Endothelial cell of umbilical vein (primary cell): ENCODE measurements around the gene PHLDB2. TPM values are rescaled to one million over a fixed set of nuclear protein-coding genes. Genes with fewer than 3 reads are reported as not detected.
A peak's percentile ranks its signal among the peaks of the same experiment; 100 is the strongest.

Experiments used
- BruUV-seq: library from RNA; stranded (reverse); fragments of 400-500 nt; replicated peaks from 2 replicates; lab custom pipeline; 2021; lab: Mats Ljungman, UMichigan
- CTCF ChIA-PET: fragments of 300-600, 350-600 bp; sonication (Branson Sonifier 250); formaldehyde crosslinking; loops from one replicate; lab custom pipeline; 2021; ENCODE audit warnings: antibody characterized with exemption, inconsistent platforms; lab: Charles Lee
- POLR2A ChIA-PET: fragments of 300-600, 350-600 bp; sonication (Branson Sonifier 250); formaldehyde crosslinking; loops from one replicate; lab custom pipeline; 2021; ENCODE audit warnings: antibody characterized with exemption, inconsistent platforms; lab: Charles Lee
- DNase-seq: peaks from one replicate; pipeline ENCODE4 v3.0.0-alpha.2; 2011; ENCODE audit warnings: low read depth, low spot score
- FAIRE-seq: peaks from 2 replicates; lab custom pipeline; 2011; peaks lifted over from hg19 to GRCh38; lab: Jason Lieb, UNC
- H2AFZ ChIP-seq: 2 replicates; pipeline ENCODE4 v1.6.0; 2012; ENCODE audit warnings: low read depth, low read length, control low read depth, inconsistent platforms
- H3K27ac ChIP-seq: 2 replicates; pipeline ENCODE4 v1.5.1; 2011; ENCODE audit warnings: low read depth, mild to moderate bottlenecking, control low read depth, low read length, moderate library complexity; ENCODE audit not compliant: insufficient read depth
- H3K27me3 ChIP-seq, 2 experiments: 2 replicates each; pipeline versions ENCODE4 v1.6.0 to v1.6.1; 2011; ENCODE audit warnings: low read length in 2 of 2, mixed read lengths in 1 of 2; ENCODE audit not compliant: control insufficient read depth in 2 of 2, insufficient read depth in 2 of 2
- H3K36me3 ChIP-seq, 2 experiments: 2 replicates in 1 of 2; 3 replicates in 1 of 2; pipeline ENCODE4 v1.5.1; 2011; ENCODE audit warnings: low read length in 2 of 2, mild to moderate bottlenecking in 1 of 2, moderate library complexity in 1 of 2; ENCODE audit not compliant: control insufficient read depth in 2 of 2, insufficient read depth in 2 of 2; ENCODE audit errors: extremely low read depth in 1 of 2
- H3K4me1 ChIP-seq: 3 replicates; pipeline ENCODE4 v1.5.1; 2011; ENCODE audit warnings: mild to moderate bottlenecking, low read length; ENCODE audit not compliant: control insufficient read depth, insufficient read depth; ENCODE audit errors: extremely low read depth
- H3K4me2 ChIP-seq: 2 replicates; pipeline ENCODE4 v1.6.1; 2011; ENCODE audit warnings: low read length, control low read depth, mixed read lengths; ENCODE audit not compliant: insufficient read depth
- H3K4me3 ChIP-seq, 3 experiments: fragments of 200-600 bp in 1 of 3; sonication (generic), shearing (Covaris generic) in 1 of 3; replicated peaks in 1 of 3; 2 replicates each; pipeline ENCODE4 v1.5.1; 2011 to 2016; ENCODE audit warnings: control low read depth in 3 of 3, low read length in 3 of 3, mild to moderate bottlenecking in 2 of 3, inconsistent platforms in 1 of 3, low read depth in 1 of 3, moderate library complexity in 1 of 3; ENCODE audit not compliant: insufficient read depth in 1 of 3
- H3K79me2 ChIP-seq: 2 replicates; pipeline ENCODE4 v1.6.0; 2012; ENCODE audit warnings: low read length, inconsistent platforms; ENCODE audit not compliant: control insufficient read depth, insufficient read depth
- H3K9ac ChIP-seq: replicated peaks from 2 replicates; pipeline ENCODE3; 2011; ENCODE audit warnings: low read length, control low read depth; ENCODE audit not compliant: insufficient read depth; ENCODE audit errors: extremely low read depth
- H3K9me1 ChIP-seq: replicated peaks from 3 replicates; pipeline ENCODE4 v1.6.0; 2011; ENCODE audit warnings: mild to moderate bottlenecking, low read length; ENCODE audit not compliant: control insufficient read depth, insufficient read depth; ENCODE audit errors: extremely low read depth
- H3K9me3 ChIP-seq: replicated peaks from 2 replicates; pipeline ENCODE4 v1.5.1; 2012; ENCODE audit warnings: low read length, inconsistent platforms; ENCODE audit not compliant: control insufficient read depth, insufficient read depth
- H4K20me1 ChIP-seq: replicated peaks from 2 replicates; pipeline ENCODE3; 2011; ENCODE audit warnings: mild to moderate bottlenecking, low read length; ENCODE audit not compliant: control insufficient read depth, insufficient read depth; ENCODE audit errors: extremely low read depth
- CTCF ChIP-seq, 2 donors: IDR thresholded peaks; 1 replicate in 1 of 2; 2 replicates in 1 of 2; pipeline ENCODE4 v1.5.1; 2011; ENCODE audit warnings: low read length in 2 of 2, mild to moderate bottlenecking in 2 of 2, moderate library complexity in 2 of 2, control low read depth in 1 of 2, inconsistent platforms in 1 of 2, low read depth in 1 of 2; ENCODE audit not compliant: insufficient read depth in 1 of 2; ENCODE audit errors: extremely low read depth in 1 of 2
- EZH2 ChIP-seq: IDR thresholded peaks from 2 replicates; pipeline ENCODE4 v1.6.1; 2012; ENCODE audit warnings: borderline replicate concordance, low read depth, mild to moderate bottlenecking, moderate library complexity, low read length, inconsistent platforms; ENCODE audit not compliant: severe bottlenecking
- FOS ChIP-seq: IDR thresholded peaks from 2 replicates; pipeline ENCODE4 v1.6.1; 2011; ENCODE audit warnings: mild to moderate bottlenecking, low read length, moderate library complexity, borderline replicate concordance; ENCODE audit not compliant: insufficient read depth
- GATA2 ChIP-seq: IDR thresholded peaks from 2 replicates; pipeline ENCODE4 v1.7.0; 2011; ENCODE audit warnings: low read depth, mild to moderate bottlenecking, moderate library complexity, mixed read lengths, low read length; ENCODE audit not compliant: insufficient read length, insufficient read depth
- JUN ChIP-seq: IDR thresholded peaks from 2 replicates; pipeline ENCODE4 v1.6.1; 2011; ENCODE audit warnings: borderline replicate concordance, low read depth; ENCODE audit not compliant: insufficient read length, insufficient read depth
- MAX ChIP-seq: IDR thresholded peaks from 2 replicates; pipeline ENCODE4 v1.6.1; 2011; ENCODE audit not compliant: insufficient read depth, insufficient read length
- MYC ChIP-seq: IDR thresholded peaks from one replicate; pipeline ENCODE4 v1.6.1; 2011; ENCODE audit warnings: mild to moderate bottlenecking, low read depth, low read length
- POLR2A ChIP-seq: IDR thresholded peaks from 2 replicates; pipeline ENCODE4 v1.6.1; 2012; ENCODE audit warnings: low read depth, mild to moderate bottlenecking, control low read depth, low read length
- POLR2AphosphoS5 ChIP-seq: IDR thresholded peaks from 2 replicates; pipeline ENCODE4 v1.6.1; 2012; ENCODE audit warnings: low read depth, mild to moderate bottlenecking, control low read depth, low read length, moderate library complexity; ENCODE audit not compliant: insufficient read depth
- dilution Hi-C: fragments of 300-500 bp; cut with MboI; formaldehyde crosslinking; loops from one replicate; pipeline ENCODE4 v1.15.0; 2019; ENCODE audit warnings: low sequenced_read_pairs; ENCODE audit not compliant: extremely low pct_ligation_motif_present
- intact Hi-C: fragments of 100-400 bp; cut with micrococcal nuclease; formaldehyde crosslinking; loops from one replicate; pipeline ENCODE4 v1.10.0; 2022
- polyA plus RNA-seq, 4 experiments: library from polyadenylated mRNA; depleted of rRNA in 3 of 4; stranded (reverse) in 3 of 4; unstranded in 1 of 4; fragments of >200 nt; gene quantifications; 2 replicates each; pipeline versions ENCODE4 v1.2.1 to v1.2.3, GENCODE V29; 2011 to 2012; ENCODE audit warnings: missing spikeins in 1 of 4
- total RNA-seq: library from RNA; stranded (reverse); gene quantifications from 2 replicates; pipeline ENCODE4 v1.2.3, GENCODE V29; 2021

Gene PHLDB2
- total and polyA plus RNA-seq, 2 donors (not counting 3 experiments of a cell fraction or from before 2014, with no cell fraction given), result 22.4 to 104 TPM

GRCh38 chr3:111979434-111980038 is 120.5 kb downstream of the PHLDB2 start:
- intact Hi-C loops (no loop called here), dilution Hi-C loops (no loop called here)
- Histone ChIP-seq H3K27me3 (no peaks in the 10 kb centered on the region), H3K4me1 (peaks cover 21% of the 10 kb centered on the region), H3K9ac (peak overlapping the region; percentile 75), H2AFZ (peak overlapping the region; percentile 77), H3K27ac (peak overlapping the region; percentile 33), H4K20me1 (no peaks in the 10 kb centered on the region), H3K9me3 (no peaks in the 10 kb centered on the region), H3K4me2 (peak overlapping the region; percentile 93), H3K9me1 (no peaks in the 10 kb centered on the region), H3K79me2 (peaks cover 41% of the 10 kb centered on the region), H3K36me3 (peaks cover 0 to 9% of the 10 kb centered on the region in 2 experiments), H3K4me3 (peak overlapping the region; percentile 80 to 96 (median 96))
- DNase-seq (peak; percentile 59), FAIRE-seq (no peak)
- TF ChIP-seq POLR2AphosphoS5, result no peak
- TF ChIP-seq CTCF (IDR thresholded peaks at IDR 0.05; ENCODE audit: extremely low read depth in 1 of 2, insufficient read depth in 1 of 2, low read depth in 1 of 2, low read length in 2 of 2), result no peak
- TF ChIP-seq MYC, result no peak
- TF ChIP-seq FOS, result no peak
- TF ChIP-seq POLR2A, result no peak
- no peak for TF ChIP-seq JUN
- no peak for TF ChIP-seq GATA2
- TF ChIP-seq EZH2, result no peak
- TF ChIP-seq MAX, result no peak
- no TSS peak for BruUV-seq
- ChIA-PET POLR2A (interaction anchor here (1.0 to 1.7 kb wide), 3 partner anchors 20 to 119 kb away, joined by 3 to 6 read pairs (median 6); no protein-coding TSS in a partner anchor), CTCF (interaction anchor here (1.0 to 6.3 kb wide), 17 partner anchors 9 to 311 kb away, joined by 3 to 50 read pairs (median 11); partner anchors contain the start of genes PHLDB2 and TAGLN3)
